ENCODE results near the gene ISCU.

DNA sequence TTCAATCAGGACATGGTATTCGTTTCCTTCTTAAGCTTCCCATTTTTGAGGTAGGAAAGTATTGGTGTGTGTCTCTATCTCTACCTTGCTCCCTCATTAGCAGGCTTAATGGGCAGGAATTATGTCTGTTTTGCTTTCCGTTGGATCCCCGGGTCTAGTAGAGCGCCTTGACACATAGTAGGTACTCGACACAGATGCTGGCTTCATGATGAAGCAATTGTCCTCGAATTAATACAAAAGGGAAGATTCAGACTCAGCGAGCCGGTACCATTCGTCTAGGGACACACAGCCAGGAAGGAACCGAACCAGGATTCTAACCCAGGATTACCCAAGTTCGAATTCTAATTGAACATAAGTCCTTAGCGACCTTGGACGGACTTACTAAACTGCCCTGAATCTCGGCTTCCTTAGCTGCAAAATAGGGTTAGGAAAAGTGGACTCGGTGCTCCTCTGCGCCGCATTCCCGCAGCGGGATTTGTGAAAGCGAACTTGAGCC, 496 bp upstream of the ISCU start:
- TF ChIP-seq, protein P1, sequence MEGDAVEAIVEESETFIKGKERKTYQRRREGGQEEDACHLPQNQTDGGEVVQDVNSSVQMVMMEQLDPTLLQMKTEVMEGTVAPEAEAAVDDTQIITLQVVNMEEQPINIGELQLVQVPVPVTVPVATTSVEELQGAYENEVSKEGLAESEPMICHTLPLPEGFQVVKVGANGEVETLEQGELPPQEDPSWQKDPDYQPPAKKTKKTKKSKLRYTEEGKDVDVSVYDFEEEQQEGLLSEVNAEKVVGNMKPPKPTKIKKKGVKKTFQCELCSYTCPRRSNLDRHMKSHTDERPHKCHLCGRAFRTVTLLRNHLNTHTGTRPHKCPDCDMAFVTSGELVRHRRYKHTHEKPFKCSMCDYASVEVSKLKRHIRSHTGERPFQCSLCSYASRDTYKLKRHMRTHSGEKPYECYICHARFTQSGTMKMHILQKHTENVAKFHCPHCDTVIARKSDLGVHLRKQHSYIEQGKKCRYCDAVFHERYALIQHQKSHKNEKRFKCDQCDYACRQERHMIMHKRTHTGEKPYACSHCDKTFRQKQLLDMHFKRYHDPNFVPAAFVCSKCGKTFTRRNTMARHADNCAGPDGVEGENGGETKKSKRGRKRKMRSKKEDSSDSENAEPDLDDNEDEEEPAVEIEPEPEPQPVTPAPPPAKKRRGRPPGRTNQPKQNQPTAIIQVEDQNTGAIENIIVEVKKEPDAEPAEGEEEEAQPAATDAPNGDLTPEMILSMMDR (IDR thresholded peaks at IDR 0.05) = no peak
- no peak for TF ChIP-seq EZH2 (IDR thresholded peaks at IDR 0.05)

Data from neural progenitor cell (in vitro differentiated cells).